Measurements from ENCODE around the gene SRSF1.

Gene SRSF1

DNA sequence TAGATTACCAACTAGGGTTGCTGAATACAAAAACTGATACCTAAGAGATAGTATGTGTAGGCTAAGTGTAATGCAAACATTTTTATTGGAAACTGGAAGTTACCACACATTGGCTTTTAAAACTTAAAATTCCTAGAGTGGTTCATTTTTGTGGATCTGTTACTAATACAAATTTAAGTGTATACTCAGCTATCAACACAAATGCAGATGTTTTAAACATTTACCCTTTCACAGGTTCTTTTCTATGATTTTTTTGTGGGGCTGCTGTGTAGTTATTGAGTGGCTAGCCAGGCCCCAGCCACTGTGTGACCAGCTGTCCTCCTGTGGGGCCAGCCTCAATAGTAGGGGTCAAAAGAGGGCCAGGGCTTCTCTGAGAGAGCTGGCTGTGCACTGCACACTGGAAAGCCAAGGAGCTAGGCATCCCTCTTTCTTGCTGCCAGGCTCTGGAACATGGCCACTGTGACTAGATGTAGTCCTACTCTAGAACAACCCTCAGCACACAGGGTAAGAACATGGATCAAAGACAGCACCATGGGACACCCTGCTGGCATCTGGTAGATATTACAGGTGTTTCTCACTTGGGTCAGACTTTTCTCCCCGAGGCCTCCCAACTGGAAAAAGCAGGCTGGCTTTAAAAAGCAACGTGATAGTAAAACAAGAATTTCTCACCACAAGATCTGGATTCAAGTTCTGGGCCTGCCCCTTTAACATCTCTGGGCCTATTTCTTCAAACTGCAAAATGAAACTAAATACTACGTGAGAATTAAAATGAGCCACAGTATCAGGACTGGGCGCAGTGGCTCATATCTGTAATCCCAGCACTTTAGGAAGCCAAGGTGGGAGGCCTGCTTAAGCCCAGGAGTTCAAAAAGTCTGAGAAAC lies 11.7 kb downstream of the SRSF1 start:
- peak; percentile 85 for DNase-seq (ENCODE audit: low read depth)
- H3K4me3 ChIP-seq (ENCODE audit: low read length), result no peak overlapping the region
- peak; percentile 81 for TF ChIP-seq CTCF (conservative IDR thresholded peaks at IDR 0.05; ENCODE audit: low read length)

- TF ChIP-seq CTCF (conservative IDR thresholded peaks at IDR 0.05; ENCODE audit: low read length), result 0 out of 2 replicates have a peak, but pooled peaks have one; percentile 4
- DNase-seq (ENCODE audit: low read depth), result no peak
- no peak overlapping the region for H3K4me3 ChIP-seq (ENCODE audit: low read length)
Observed at GRCh38 chr17:57994436-57994835, 12.6 kb downstream of the SRSF1 start.

DNA sequence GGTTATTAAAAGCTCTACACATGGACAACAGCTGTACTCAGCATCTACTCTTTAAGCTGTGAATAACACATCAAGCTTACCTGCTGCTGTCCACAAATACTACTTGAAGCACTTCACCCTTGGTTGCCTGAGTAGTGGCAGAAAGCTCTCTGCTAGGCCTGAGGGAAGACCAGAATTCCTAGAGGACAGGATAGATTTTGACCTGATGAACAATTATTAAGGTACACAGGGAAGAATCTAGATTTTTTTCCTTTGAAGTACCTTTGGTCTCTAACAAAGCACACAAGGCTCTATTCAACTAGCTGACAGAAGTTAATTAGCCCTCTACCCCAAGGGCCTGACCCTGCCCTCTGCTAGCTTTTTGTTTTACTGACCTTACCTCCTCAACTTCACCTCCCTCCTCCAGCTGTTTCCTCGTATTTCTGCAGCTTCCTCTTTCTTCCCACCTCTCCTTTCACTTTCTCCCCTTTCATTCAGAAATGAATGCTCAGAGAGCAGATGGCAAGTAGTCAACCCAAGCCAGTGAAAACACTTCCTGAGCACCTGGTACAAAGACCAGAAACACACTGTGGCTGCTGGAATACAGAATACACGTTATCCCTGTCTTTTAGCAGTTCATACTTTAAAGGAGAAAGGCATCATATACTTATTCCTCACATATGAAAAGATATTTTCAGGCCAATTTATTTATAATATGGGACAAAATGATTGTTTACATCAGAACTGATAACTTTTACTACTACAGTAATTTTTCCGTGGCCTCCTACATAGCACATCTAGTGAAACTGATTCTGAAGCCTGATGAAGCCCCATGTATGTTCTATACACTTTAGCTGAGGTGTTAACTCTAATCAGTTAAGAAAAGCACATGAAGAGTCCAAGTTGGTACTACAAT lies 13.3 kb downstream of the SRSF1 start:
- no peak overlapping the region for H3K4me3 ChIP-seq (ENCODE audit: low read length)
- no peak for DNase-seq (ENCODE audit: low read depth)
- TF ChIP-seq CTCF (conservative IDR thresholded peaks at IDR 0.05; ENCODE audit: low read length), result no peak

- no peak for TF ChIP-seq CTCF (conservative IDR thresholded peaks at IDR 0.05; ENCODE audit: low read length)
Observed at GRCh38 chr17:57991537-57991936, 15.5 kb downstream of the SRSF1 start.

GRCh38 chr17:57990037-57990436 lies 17.0 kb downstream of the SRSF1 start:
- no peak for DNase-seq (ENCODE audit: low read depth)
- no peak overlapping the region for H3K4me3 ChIP-seq (ENCODE audit: low read length)
- no peak for TF ChIP-seq CTCF (conservative IDR thresholded peaks at IDR 0.05; ENCODE audit: low read length)

More at GRCh38 chr17:57991537-57991936, 15.5 kb downstream of the SRSF1 start:
- no peak for DNase-seq (ENCODE audit: low read depth)
- H3K4me3 ChIP-seq (ENCODE audit: low read length), result no peak overlapping the region

GRCh38 chr17:57988301-57989250 lies 18.5 kb downstream of the SRSF1 start:
- 0 out of 2 replicates have a peak, but pooled peaks have one; percentile 11 for TF ChIP-seq CTCF (conservative IDR thresholded peaks at IDR 0.05; ENCODE audit: low read length)
- H3K4me3 ChIP-seq (ENCODE audit: low read length), result peak overlapping the region; percentile 72
- DNase-seq (ENCODE audit: low read depth), result peak; percentile 69

Measured in AG10803 (cell line).